Stimulated activated CD4-positive, alpha-beta T cell treated with anti-CD3 and anti-CD28 coated beads, Interleukin-15, amount 100 ng/mL, for 48 hours (primary cell): Measurements from ENCODE around the gene FOCAD.

ENCODE experiments used
- DNase-seq, 2 donors: peaks; one replicate each; pipeline ENCODE4 v3.0.0-alpha.2; 2020; ENCODE audit warnings: low read depth in 2 of 2

FOCAD gene

DNA sequence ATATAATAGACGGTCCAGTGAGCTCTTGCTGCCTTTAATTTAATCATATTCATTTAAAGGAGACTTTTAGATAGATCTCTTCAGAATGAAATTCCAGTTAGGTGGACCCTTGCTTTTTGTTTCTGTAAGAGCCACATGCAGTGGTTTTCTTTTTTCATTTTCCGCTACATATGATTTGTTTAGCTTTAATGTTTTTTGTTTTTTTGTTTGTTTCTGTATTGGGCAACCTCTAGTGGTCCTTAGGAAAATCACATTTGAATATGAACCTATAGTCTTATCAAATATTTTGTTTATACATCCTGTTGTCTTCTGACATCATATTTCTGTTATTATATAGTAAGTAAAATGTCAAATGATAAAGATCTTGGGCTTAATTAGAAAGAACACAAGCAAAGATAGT, 196.6 kb downstream of the FOCAD start:
- DNase-seq, result no peak

- DNase-seq, result peak; percentile 12 to 38
Observed at GRCh38 chr9:20884985-20885593, 201.0 kb downstream of the FOCAD start.

DNA sequence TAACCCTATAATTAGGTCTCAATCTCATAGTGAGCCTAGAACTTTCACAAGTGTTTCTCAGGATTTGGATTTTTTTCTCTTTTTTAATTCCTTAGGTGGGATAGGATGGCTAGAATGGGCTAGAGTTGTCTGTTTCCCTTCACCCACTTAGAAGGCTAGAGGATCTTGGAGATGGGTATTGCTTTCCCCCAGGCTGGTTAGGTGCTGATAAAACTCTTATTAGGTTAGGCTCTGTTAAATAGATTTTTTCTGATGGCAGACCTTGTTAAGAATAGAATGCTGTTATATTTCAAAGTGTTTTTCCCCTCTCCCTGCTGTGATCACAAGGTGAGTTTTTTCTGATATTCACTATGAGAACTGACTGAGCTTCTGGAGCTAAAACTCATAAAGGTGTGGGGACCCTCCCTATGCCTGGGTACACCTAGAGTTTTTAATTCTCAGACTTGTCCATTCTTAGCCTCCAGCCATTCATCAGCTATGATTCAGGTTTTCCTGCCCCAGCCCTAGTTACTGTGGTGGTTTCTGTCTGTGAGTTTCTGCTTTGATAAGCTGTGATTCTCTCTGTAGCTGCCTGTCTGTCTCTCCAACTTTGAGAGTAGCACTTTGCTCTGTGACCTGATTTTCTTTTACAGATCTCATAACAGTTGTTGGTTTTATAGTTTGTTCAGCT, 215.0 kb downstream of the FOCAD start:
- DNase-seq, result no peak

- DNase-seq, result no peak
Observed at GRCh38 chr9:20903212-20903611, 219.2 kb downstream of the FOCAD start.

- no peak for DNase-seq
Observed at GRCh38 chr9:20904995-20905394, 220.9 kb downstream of the FOCAD start.

GRCh38 chr9:20906326-20906725, 222.3 kb downstream of the FOCAD start:
- DNase-seq, result no peak

- no peak for DNase-seq
Observed at GRCh38 chr9:20908461-20908860, 224.4 kb downstream of the FOCAD start.

- DNase-seq, result no peak
Observed at GRCh38 chr9:20914556-20914955, 230.5 kb downstream of the FOCAD start.

- DNase-seq, result no peak
Observed at GRCh38 chr9:20921362-20921761, 237.3 kb downstream of the FOCAD start.

- DNase-seq, result no peak
Observed at GRCh38 chr9:20925256-20926045, 241.4 kb downstream of the FOCAD start.

GRCh38 chr9:20929276-20929675, 245.2 kb downstream of the FOCAD start:
- no peak for DNase-seq

- no peak for DNase-seq
Observed at GRCh38 chr9:20930836-20931235, 246.8 kb downstream of the FOCAD start.

GRCh38 chr9:20940447-20941173, 256.6 kb downstream of the FOCAD start:
- no peak for DNase-seq

GRCh38 chr9:20941174-20941690, 257.2 kb downstream of the FOCAD start:
- peak; percentile 17 to 22 for DNase-seq

DNA sequence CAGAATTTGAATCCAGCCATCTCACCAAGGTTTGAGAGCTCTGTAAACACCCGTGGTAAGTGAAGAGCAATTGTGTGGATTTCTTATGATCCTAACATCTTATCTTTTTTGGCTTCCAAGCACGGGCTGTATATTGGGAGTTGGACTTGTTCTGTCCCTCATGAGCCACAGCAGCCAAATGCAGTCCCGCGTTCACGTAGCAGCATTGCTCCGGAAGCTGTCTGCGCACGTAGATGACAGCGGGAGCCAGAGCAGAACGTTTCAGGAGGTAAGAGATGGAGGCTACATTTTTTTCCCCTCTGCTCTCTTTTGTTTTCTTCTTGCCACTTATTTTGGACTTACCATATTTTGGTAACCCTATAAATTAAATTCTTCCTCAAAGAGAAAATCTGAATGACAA, 260.4 kb downstream of the FOCAD start:
- no peak for DNase-seq

DNA sequence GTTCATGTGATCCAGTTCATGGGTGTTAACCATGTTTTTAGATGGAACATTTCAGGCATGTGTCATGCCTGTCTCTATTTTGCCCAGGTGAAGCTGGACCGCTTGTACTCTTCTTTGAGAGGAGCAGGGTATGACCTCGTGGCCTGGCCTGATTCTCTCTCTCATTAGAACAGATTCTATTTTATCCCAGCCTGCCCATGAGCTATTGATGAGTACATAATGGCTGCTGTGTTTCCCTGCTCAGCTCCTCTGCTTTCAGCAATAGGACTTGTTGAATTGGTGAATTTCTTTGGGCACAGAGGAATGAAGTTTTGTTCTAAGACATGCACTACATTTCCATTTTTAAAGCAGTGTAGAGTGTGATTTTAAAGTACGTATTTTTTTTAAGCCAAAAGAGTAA, 261.2 kb downstream of the FOCAD start:
- DNase-seq, result no peak

GRCh38 chr9:20945856-20946255, 261.8 kb downstream of the FOCAD start:
- no peak for DNase-seq

GRCh38 chr9:20948703-20949102, 264.6 kb downstream of the FOCAD start:
- DNase-seq, result no peak

DNA sequence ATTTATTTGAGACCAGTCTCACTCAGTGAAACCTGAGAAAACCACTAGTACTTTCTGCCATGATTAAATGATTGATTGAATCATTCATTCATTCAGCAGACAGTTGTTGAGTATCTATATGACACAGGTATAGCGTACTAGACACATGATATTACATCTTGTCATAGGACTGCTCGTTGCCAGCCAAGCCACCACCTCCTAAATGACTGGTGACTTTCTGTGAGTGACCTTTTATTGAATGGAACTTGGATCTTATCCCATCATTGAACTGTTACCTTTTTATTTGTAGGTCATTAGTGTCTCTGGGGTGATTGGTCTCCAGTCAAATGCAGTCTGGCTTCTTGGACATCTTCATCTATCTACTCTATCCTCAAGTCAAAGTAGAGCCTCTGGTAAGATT, 266.6 kb downstream of the FOCAD start:
- no peak for DNase-seq

DNA sequence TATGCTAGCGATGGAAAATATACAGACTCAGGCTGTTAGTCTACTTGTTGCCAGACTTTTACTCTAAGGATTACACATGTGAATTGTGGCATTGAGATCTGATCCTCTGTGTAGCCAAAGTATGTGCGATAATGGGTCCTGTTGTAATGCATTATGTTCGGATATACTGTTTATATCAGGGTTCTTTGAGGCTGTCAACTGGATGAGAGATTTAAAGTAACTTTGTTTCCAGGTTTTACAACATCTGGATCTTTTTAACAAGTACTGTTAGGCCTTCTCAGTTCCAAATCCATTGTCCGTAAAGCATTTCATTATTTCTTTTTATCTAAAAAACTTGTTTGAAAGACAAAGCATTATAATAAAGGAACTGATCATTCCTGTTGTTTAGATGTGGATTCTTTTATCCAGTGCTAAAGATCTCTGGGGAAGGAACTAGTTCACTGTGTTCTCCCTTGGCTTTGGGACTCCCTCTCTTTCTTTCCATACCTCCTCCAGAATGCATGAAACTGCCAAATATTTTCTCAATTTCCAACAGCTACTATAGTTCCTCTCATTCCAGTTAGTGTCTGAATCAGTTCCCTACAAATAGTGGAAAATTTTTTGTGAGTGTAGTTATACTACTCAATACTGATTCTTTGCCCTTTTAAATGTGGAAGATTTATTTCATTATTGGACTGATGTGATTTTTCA, 278.6 kb downstream of the FOCAD start:
- DNase-seq, result no peak

DNA sequence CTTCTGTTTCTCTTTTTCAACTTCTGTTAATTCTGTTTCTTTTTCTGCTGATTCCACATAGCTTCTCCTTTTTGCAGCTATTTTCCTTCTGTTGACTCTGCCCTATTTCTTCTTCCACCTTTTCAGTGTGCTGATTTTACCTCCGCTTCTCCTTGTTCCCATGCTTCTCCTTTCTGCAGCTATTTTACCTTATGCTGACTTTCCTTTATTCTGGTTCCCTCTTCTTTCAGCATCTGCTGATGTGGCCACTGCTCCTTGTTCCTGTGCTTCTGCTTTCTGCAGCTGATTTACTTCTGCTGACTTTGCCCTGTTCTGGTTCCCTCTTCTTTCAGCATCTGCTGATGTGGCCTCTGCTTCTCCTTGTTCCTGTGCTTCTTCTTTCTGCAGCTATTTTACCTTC, 288.6 kb downstream of the FOCAD start:
- DNase-seq, result no peak
